Testis (tissue), 2 donors: Measurements from ENCODE around the gene LZTS3.

Source experiments
- POLR2A ChIP-seq: fragments of 450-650 bp; IDR thresholded peaks from one replicate; pipeline ENCODE4 v1.6.1; 2017; ENCODE audit warnings: antibody characterized with exemption, mild to moderate bottlenecking, moderate library complexity
- TF ChIP-seq, protein P1 (sequence below), 3 experiments: fragments of 450-650 bp in 2 of 3; fragments of 200-600 bp in 1 of 3; sonication (generic) in 1 of 3; IDR thresholded peaks; one replicate each; pipeline ENCODE4 v1.5.1; 2016 to 2019; ENCODE audit warnings: antibody characterized with exemption in 3 of 3, mild to moderate bottlenecking in 2 of 3, moderate library complexity in 1 of 3

GRCh38 chr20:3164043-3164762 lies 9.1 kb downstream of the LZTS3 start:
- TF ChIP-seq, protein P1, sequence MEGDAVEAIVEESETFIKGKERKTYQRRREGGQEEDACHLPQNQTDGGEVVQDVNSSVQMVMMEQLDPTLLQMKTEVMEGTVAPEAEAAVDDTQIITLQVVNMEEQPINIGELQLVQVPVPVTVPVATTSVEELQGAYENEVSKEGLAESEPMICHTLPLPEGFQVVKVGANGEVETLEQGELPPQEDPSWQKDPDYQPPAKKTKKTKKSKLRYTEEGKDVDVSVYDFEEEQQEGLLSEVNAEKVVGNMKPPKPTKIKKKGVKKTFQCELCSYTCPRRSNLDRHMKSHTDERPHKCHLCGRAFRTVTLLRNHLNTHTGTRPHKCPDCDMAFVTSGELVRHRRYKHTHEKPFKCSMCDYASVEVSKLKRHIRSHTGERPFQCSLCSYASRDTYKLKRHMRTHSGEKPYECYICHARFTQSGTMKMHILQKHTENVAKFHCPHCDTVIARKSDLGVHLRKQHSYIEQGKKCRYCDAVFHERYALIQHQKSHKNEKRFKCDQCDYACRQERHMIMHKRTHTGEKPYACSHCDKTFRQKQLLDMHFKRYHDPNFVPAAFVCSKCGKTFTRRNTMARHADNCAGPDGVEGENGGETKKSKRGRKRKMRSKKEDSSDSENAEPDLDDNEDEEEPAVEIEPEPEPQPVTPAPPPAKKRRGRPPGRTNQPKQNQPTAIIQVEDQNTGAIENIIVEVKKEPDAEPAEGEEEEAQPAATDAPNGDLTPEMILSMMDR (IDR thresholded peaks at IDR 0.05): no peak
- no peak for TF ChIP-seq POLR2A
